Measurements from ENCODE around the gene TRAP1. TPM values are rescaled to one million over a fixed set of nuclear protein-coding genes. Genes with fewer than 3 reads are reported as not detected.

TRAP1 gene
- polyA plus RNA-seq, 1 donor from 2014 or later, result 73.0 TPM

GRCh38 chr16:3661311-3661710 lies 56.0 kb downstream of the TRAP1 start:
- no peaks in the 10 kb centered on the region for H3K79me2 ChIP-seq (replicated peaks; ENCODE audit: insufficient read depth, low read length)
- H3K9me3 ChIP-seq (ENCODE audit: low read length), result no peaks in the 10 kb centered on the region
- H3K27me3 ChIP-seq (ENCODE audit: insufficient read depth, low read depth, low read length), result no peaks in the 10 kb centered on the region
- no peak overlapping the region for H3K27ac ChIP-seq (ENCODE audit: low read length)
- TF ChIP-seq REST (IDR thresholded peaks at IDR 0.05; ENCODE audit: borderline replicate concordance) (no peak), MXI1 (conservative IDR thresholded peaks at IDR 0.05; ENCODE audit: poor library complexity, severe bottlenecking) (no peak), CTCF (IDR thresholded peaks at IDR 0.05; ENCODE audit: poor library complexity, severe bottlenecking) (no peak), POLR2AphosphoS5 (IDR thresholded peaks at IDR 0.05) (no peak)
- peaks cover 11% of the 10 kb centered on the region for H3K36me3 ChIP-seq (ENCODE audit: insufficient read depth, low read length)
- no peak overlapping the region for H2AFZ ChIP-seq (ENCODE audit: low read depth, low read length)
- no peaks in the 10 kb centered on the region for H3F3A ChIP-seq (ENCODE audit: insufficient read depth, low read length, poor library complexity, severe bottlenecking)
- H3K9ac ChIP-seq (ENCODE audit: low read length), result no peak overlapping the region
- H3K4me3 ChIP-seq (ENCODE audit: low read length), result no peak overlapping the region
- H3K4me2 ChIP-seq (ENCODE audit: low read length), result no peak overlapping the region
- no peaks in the 10 kb centered on the region for H4K20me1 ChIP-seq (ENCODE audit: insufficient read depth)
- H3K9me2 ChIP-seq (ENCODE audit: insufficient read depth, low read length), result no peaks in the 10 kb centered on the region

GRCh38 chr16:3659251-3659650 lies 58.1 kb downstream of the TRAP1 start:
- Histone ChIP-seq H3F3A (ENCODE audit: insufficient read depth, low read length, poor library complexity, severe bottlenecking) (no peaks in the 10 kb centered on the region), H3K9me3 (ENCODE audit: low read length) (no peaks in the 10 kb centered on the region), H3K27ac (ENCODE audit: low read length) (no peak overlapping the region), H3K4me3 (ENCODE audit: low read length) (no peak overlapping the region), H3K27me3 (ENCODE audit: insufficient read depth, low read depth, low read length) (no peaks in the 10 kb centered on the region), H3K9ac (ENCODE audit: low read length) (no peak overlapping the region), H2AFZ (ENCODE audit: low read depth, low read length) (no peak overlapping the region), H3K9me2 (ENCODE audit: insufficient read depth, low read length) (no peaks in the 10 kb centered on the region), H3K36me3 (ENCODE audit: insufficient read depth, low read length) (peaks cover 14% of the 10 kb centered on the region), H3K79me2 (replicated peaks; ENCODE audit: insufficient read depth, low read length) (no peaks in the 10 kb centered on the region), H4K20me1 (ENCODE audit: insufficient read depth) (no peaks in the 10 kb centered on the region), H3K4me2 (ENCODE audit: low read length) (no peak overlapping the region)
- no peak for TF ChIP-seq TAF1 (IDR thresholded peaks at IDR 0.05; ENCODE audit: low read depth)

GRCh38 chr16:3656491-3657468 lies 60.5 kb downstream of the TRAP1 start:
- H3K79me2 ChIP-seq (replicated peaks; ENCODE audit: insufficient read depth, low read length), result no peaks in the 10 kb centered on the region
- no peaks in the 10 kb centered on the region for H3K9me2 ChIP-seq (ENCODE audit: insufficient read depth, low read length)
- no peak overlapping the region for H3K9ac ChIP-seq (ENCODE audit: low read length)
- H3F3A ChIP-seq (ENCODE audit: insufficient read depth, low read length, poor library complexity, severe bottlenecking), result no peaks in the 10 kb centered on the region
- H2AFZ ChIP-seq (ENCODE audit: low read depth, low read length), result no peak overlapping the region
- H3K27me3 ChIP-seq (ENCODE audit: insufficient read depth, low read depth, low read length), result no peaks in the 10 kb centered on the region
- H3K4me3 ChIP-seq (ENCODE audit: low read length), result no peak overlapping the region
- H3K9me3 ChIP-seq (ENCODE audit: low read length), result no peaks in the 10 kb centered on the region
- H3K27ac ChIP-seq (ENCODE audit: low read length), result no peak overlapping the region
- peaks cover 14% of the 10 kb centered on the region for H3K36me3 ChIP-seq (ENCODE audit: insufficient read depth, low read length)
- no peak overlapping the region for H3K4me2 ChIP-seq (ENCODE audit: low read length)
- TF ChIP-seq POLR2AphosphoS5 (IDR thresholded peaks at IDR 0.05) (no peak), REST (IDR thresholded peaks at IDR 0.05; ENCODE audit: borderline replicate concordance) (no peak), RAD21 (conservative IDR thresholded peaks at IDR 0.05) (no peak), CTCF (IDR thresholded peaks at IDR 0.05; ENCODE audit: poor library complexity, severe bottlenecking) (no peak), EP300 (conservative IDR thresholded peaks at IDR 0.05; ENCODE audit: poor library complexity, severe bottlenecking) (no peak), TAF1 (IDR thresholded peaks at IDR 0.05; ENCODE audit: low read depth) (no peak), EZH2 (IDR thresholded peaks at IDR 0.05; ENCODE audit: borderline replicate concordance, insufficient read depth, low read length, poor library complexity, severe bottlenecking) (no peak), MXI1 (conservative IDR thresholded peaks at IDR 0.05; ENCODE audit: poor library complexity, severe bottlenecking) (no peak), SMC3 (conservative IDR thresholded peaks at IDR 0.05; ENCODE audit: poor library complexity) (no peak)
- no peaks in the 10 kb centered on the region for H4K20me1 ChIP-seq (ENCODE audit: insufficient read depth)
